SK-N-SH treated with all-trans-retinoic acid at 6 μM for 48 hours (cell line): ENCODE data around the gene SPIRE2.

Source experiments
- BACH2 ChIP-seq: fragments of 250-450 bp; sonication (Bioruptor Pico); IDR thresholded peaks from 2 replicates; pipeline ENCODE4 v1.9.0; 2021; ENCODE audit warnings: mild to moderate bottlenecking, borderline replicate concordance
- PATZ1 ChIP-seq: fragments of 250-450 bp; sonication (Bioruptor Pico); IDR thresholded peaks from 2 replicates; pipeline ENCODE4 v1.8.0; 2020; ENCODE audit warnings: mild to moderate bottlenecking, moderate library complexity, borderline replicate concordance
- PPARA ChIP-seq: fragments of 250-450 bp; sonication (Bioruptor Pico); IDR thresholded peaks from 2 replicates; pipeline ENCODE4 v1.5.0; 2020; ENCODE audit warnings: mild to moderate bottlenecking, borderline replicate concordance
- RARB ChIP-seq: fragments of 250-450 bp; sonication (Bioruptor Pico); IDR thresholded peaks from 2 replicates; pipeline ENCODE4 v1.8.0; 2021; ENCODE audit warnings: mild to moderate bottlenecking, moderate library complexity
- SNAI2 ChIP-seq: fragments of 250-450 bp; sonication (Bioruptor Pico); IDR thresholded peaks from 2 replicates; pipeline ENCODE4 v1.5.0; 2020; ENCODE audit warnings: mild to moderate bottlenecking, moderate library complexity
- TOX ChIP-seq: fragments of 250-450 bp; sonication (Bioruptor Pico); IDR thresholded peaks from 2 replicates; pipeline ENCODE4 v1.8.0; 2021; ENCODE audit warnings: mild to moderate bottlenecking, moderate library complexity, borderline replicate concordance
- ZC3H10 ChIP-seq: fragments of 250-450 bp; sonication (Bioruptor Pico); IDR thresholded peaks from 2 replicates; pipeline ENCODE4 v1.5.1; 2021; ENCODE audit warnings: mild to moderate bottlenecking, moderate library complexity
- ZNF565 ChIP-seq: fragments of 450-650 bp; formaldehyde crosslinking; conservative IDR thresholded peaks from 2 replicates; pipeline ENCODE4 v1.5.0; 2020; ENCODE audit warnings: low read depth, mild to moderate bottlenecking, moderate library complexity

DNA sequence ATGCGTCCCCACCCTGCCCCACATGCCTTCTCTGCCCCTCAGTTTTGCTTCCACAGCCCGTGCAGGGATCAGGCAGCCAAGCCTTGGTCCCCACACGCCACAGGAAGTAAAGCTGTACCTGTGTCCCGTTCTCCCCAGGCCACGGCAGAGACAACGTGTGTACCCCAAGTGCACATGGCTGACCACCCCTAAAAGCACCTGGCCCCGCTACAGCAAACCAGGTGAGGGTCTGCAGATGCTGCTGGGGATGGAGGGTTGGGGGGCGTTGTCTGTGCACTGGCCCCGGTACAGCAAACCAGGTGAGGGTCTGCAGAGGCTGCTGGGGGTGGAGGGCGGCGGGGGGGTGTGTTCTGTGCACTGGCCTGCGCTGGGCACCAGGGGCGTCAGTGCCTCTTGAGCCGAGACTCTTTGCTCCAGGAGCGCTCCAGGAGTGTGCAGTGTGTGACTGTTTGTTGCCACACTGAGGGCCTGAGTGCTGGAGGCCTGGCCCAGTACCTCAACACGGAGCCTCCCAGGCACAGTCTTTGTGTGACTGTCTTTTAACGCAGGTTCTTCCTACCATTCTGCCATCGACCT lies 63.9 kb downstream of the SPIRE2 start:
- no peak for TF ChIP-seq TOX
- TF ChIP-seq ZNF565: no peak
- no peak for TF ChIP-seq RARB
- no peak for TF ChIP-seq PATZ1
- TF ChIP-seq PPARA (CRISPR knock-in tag): no peak
- TF ChIP-seq SNAI2: no peak
- TF ChIP-seq ZC3H10 (CRISPR knock-in tag): no peak
- TF ChIP-seq BACH2 (CRISPR knock-in tag): no peak
